NB4 (cell line): ENCODE results near the gene CAPN14.

Experiments
- DNase-seq: peaks from one replicate; pipeline ENCODE4 v3.0.0; 2010; ENCODE audit warnings: low read depth
- H3K4me3 ChIP-seq: one replicate; pipeline ENCODE4 v1.5.1; 2011; ENCODE audit warnings: mild to moderate bottlenecking, low read depth, low read length, moderate library complexity
- CTCF ChIP-seq: IDR thresholded peaks from one replicate; pipeline ENCODE4 v1.5.1; 2012; ENCODE audit warnings: low read depth, low read length
- MAX ChIP-seq: IDR thresholded peaks from 2 replicates; pipeline ENCODE4 v1.6.1; 2011; ENCODE audit warnings: low read depth, low read length
- MYC ChIP-seq: IDR thresholded peaks from 2 replicates; pipeline ENCODE4 v1.6.1; 2011; ENCODE audit warnings: low read depth, low read length
- POLR2A ChIP-seq: IDR thresholded peaks from 2 replicates; pipeline ENCODE4 v1.6.1; 2011; ENCODE audit warnings: mild to moderate bottlenecking; ENCODE audit not compliant: insufficient read length; ENCODE audit errors: extremely low read depth

CAPN14 gene

GRCh38 chr2:31247711-31248110 lies 30.4 kb upstream of the CAPN14 start:
- no peak overlapping the region for H3K4me3 ChIP-seq
- DNase-seq, result no peak
- no peak for TF ChIP-seq CTCF
- TF ChIP-seq MYC, result no peak
- no peak for TF ChIP-seq POLR2A
- no peak for TF ChIP-seq MAX

- DNase-seq, result no peak
- no peak overlapping the region for H3K4me3 ChIP-seq
- TF ChIP-seq MAX (no peak), CTCF (no peak), MYC (no peak), POLR2A (no peak)
Measured at GRCh38 chr2:31246184-31246852, 29.0 kb upstream of the CAPN14 start.

- TF ChIP-seq MYC, result no peak
- no peak for TF ChIP-seq POLR2A
- TF ChIP-seq MAX, result no peak
- TF ChIP-seq CTCF, result no peak
- no peak overlapping the region for H3K4me3 ChIP-seq
- no peak for DNase-seq
Measured at GRCh38 chr2:31244101-31244500, 26.8 kb upstream of the CAPN14 start.

GRCh38 chr2:31243053-31243452 lies 25.7 kb upstream of the CAPN14 start:
- no peak for DNase-seq
- H3K4me3 ChIP-seq, result no peak overlapping the region
- TF ChIP-seq MYC (no peak), MAX (no peak), POLR2A (no peak), CTCF (no peak)

- TF ChIP-seq MAX, result no peak
- TF ChIP-seq POLR2A, result no peak
- no peak for TF ChIP-seq MYC
- TF ChIP-seq CTCF, result no peak
Measured at GRCh38 chr2:31241625-31242270, 24.4 kb upstream of the CAPN14 start.

More at GRCh38 chr2:31241625-31242270, 24.4 kb upstream of the CAPN14 start:
- H3K4me3 ChIP-seq, result no peak overlapping the region
- no peak for DNase-seq
